Natural killer cell (primary cell): ENCODE measurements around the gene FHOD3. TPM values are rescaled to one million over a fixed set of nuclear protein-coding genes. Genes with fewer than 3 reads are reported as not detected.

ENCODE experiments used
- ATAC-seq, 3 donors: fragments of 150-1000 bp in 2 of 3; fragments of 200-7000 bp in 1 of 3; cut with Tn5 transposase; 1 replicate in 1 of 3; 2 replicates in 2 of 3; pipeline ENCODE4 v1.10.0; 2021; ENCODE audit warnings: mild to moderate bottlenecking in 2 of 3, moderate library complexity in 2 of 3
- DNase-seq, 2 donors: peaks; one replicate each; pipeline versions ENCODE4 v3.0.0 to v3.0.0-alpha.2; 2013 to 2021; ENCODE audit warnings: mixed read lengths in 1 of 2
- H3K27ac ChIP-seq: one replicate; pipeline ENCODE4 v1.5.1; 2013; ENCODE audit warnings: mild to moderate bottlenecking, low read length
- H3K27me3 ChIP-seq: one replicate; pipeline ENCODE4 v1.6.1; 2013; ENCODE audit warnings: low read length; ENCODE audit not compliant: control insufficient read depth, insufficient read depth
- H3K36me3 ChIP-seq: one replicate; pipeline ENCODE4 v1.6.1; 2013; ENCODE audit warnings: low read length; ENCODE audit not compliant: control insufficient read depth, insufficient read depth
- H3K4me1 ChIP-seq: one replicate; pipeline ENCODE4 v1.6.1; 2013; ENCODE audit warnings: low read length; ENCODE audit not compliant: control insufficient read depth, insufficient read depth
- H3K4me3 ChIP-seq: one replicate; pipeline ENCODE4 v1.5.1; 2013; ENCODE audit warnings: low read length
- H3K9me3 ChIP-seq: one replicate; pipeline ENCODE4 v1.6.1; 2013; ENCODE audit warnings: low read length; ENCODE audit not compliant: control insufficient read depth, insufficient read depth
- H3K27ac Mint-ChIP-seq, 2 donors: one replicate each; pipeline ENCODE4 v1.8.0; 2022; ENCODE audit warnings: mild to moderate bottlenecking in 2 of 2, mixed read lengths in 2 of 2, moderate library complexity in 1 of 2
- H3K27me3 Mint-ChIP-seq, 2 donors: one replicate each; pipeline ENCODE4 v1.8.0; 2022; ENCODE audit warnings: low read depth in 2 of 2, mixed read lengths in 2 of 2
- H3K36me3 Mint-ChIP-seq: one replicate; pipeline ENCODE4 v1.8.0; 2022; ENCODE audit warnings: mixed read lengths
- H3K4me1 Mint-ChIP-seq, 2 donors: one replicate each; pipeline ENCODE4 v1.8.0; 2022; ENCODE audit warnings: mixed read lengths in 2 of 2
- H3K4me3 Mint-ChIP-seq: one replicate; pipeline ENCODE4 v1.8.0; 2022; ENCODE audit warnings: mild to moderate bottlenecking, moderate library complexity, mixed read lengths
- H3K9me3 Mint-ChIP-seq, 2 donors: one replicate each; pipeline ENCODE4 v1.8.0; 2022; ENCODE audit warnings: mixed read lengths in 2 of 2
- WGBS: methylation state at CpG from one replicate; pipeline ENCODE4 v1.1.7; 2013; ENCODE audit warnings: missing lambda C conversion rate; ENCODE audit not compliant: insufficient coverage; 5-methylcytosine and 5-hydroxymethylcytosine counted together
- intact Hi-C: fragments of 100-400 bp; cut with micrococcal nuclease; formaldehyde crosslinking; loops from one replicate; pipeline ENCODE4 v1.14.2; 2022
- total RNA-seq, 4 donors: library from RNA; stranded (reverse); fragments of 120-200 nt in 1 of 4; gene quantifications; one replicate each; pipeline versions ENCODE4 v1.2.3 to v1.2.4, GENCODE V29; 2013 to 2022
- TF ChIP-seq, protein P1 (sequence below): fragments of 200-600 bp; IDR thresholded peaks from one replicate; pipeline ENCODE4 v1.8.0; 2022; ENCODE audit warnings: antibody characterized with exemption

Gene FHOD3
- total RNA-seq, 3 donors from 2014 or later (not counting 1 experiment from before 2014, with no cell fraction given): not detected

DNA sequence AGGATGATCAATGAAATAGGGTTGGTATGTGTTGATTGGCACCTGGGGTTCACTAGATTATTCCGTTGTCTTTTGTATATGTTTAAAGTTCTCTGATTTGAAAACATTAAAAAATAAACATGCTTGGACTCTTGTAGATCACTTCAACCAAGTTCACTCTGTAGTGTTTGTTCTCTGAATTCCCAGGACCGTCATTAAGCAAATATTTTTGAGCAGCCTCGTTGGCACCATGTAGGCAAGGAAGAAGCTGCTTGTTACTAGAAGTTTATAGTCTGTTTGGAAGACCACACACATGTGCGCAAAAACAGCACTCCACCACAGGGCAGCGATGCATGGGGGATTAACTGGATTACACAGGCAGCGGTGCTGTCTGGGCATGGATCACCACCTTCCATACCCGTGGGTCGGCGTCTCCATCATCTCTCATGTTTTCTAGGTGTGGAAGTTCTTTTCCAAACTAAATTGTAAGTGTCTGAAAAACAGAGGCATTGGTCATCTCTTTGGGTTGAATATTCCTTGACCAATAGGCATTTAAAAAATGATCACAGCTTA lies 212.2 kb downstream of the FHOD3 start:
- Histone ChIP-seq H3K4me1 (no peaks in the 10 kb centered on the region), H3K9me3 (no peaks in the 10 kb centered on the region), H3K27ac (no peak overlapping the region), H3K27me3 (no peaks in the 10 kb centered on the region), H3K36me3 (no peaks in the 10 kb centered on the region), H3K4me3 (no peak overlapping the region)
- Mint-ChIP-seq H3K27me3 (peaks cover 3 to 7% of the 10 kb centered on the region in 2 donors), H3K4me3 (no peak overlapping the region), H3K27ac (no peak overlapping the region), H3K4me1 (no peaks in the 10 kb centered on the region), H3K9me3 (no peaks in the 10 kb centered on the region), H3K36me3 (no peaks in the 10 kb centered on the region)
- ATAC-seq: no peak
- DNase-seq: no peak
- intact Hi-C loops: no loop called here
- TF ChIP-seq, protein P1, sequence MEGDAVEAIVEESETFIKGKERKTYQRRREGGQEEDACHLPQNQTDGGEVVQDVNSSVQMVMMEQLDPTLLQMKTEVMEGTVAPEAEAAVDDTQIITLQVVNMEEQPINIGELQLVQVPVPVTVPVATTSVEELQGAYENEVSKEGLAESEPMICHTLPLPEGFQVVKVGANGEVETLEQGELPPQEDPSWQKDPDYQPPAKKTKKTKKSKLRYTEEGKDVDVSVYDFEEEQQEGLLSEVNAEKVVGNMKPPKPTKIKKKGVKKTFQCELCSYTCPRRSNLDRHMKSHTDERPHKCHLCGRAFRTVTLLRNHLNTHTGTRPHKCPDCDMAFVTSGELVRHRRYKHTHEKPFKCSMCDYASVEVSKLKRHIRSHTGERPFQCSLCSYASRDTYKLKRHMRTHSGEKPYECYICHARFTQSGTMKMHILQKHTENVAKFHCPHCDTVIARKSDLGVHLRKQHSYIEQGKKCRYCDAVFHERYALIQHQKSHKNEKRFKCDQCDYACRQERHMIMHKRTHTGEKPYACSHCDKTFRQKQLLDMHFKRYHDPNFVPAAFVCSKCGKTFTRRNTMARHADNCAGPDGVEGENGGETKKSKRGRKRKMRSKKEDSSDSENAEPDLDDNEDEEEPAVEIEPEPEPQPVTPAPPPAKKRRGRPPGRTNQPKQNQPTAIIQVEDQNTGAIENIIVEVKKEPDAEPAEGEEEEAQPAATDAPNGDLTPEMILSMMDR: no peak
- WGBS: 91% methylated on average over 9 of the region's 9 CpGs

DNA sequence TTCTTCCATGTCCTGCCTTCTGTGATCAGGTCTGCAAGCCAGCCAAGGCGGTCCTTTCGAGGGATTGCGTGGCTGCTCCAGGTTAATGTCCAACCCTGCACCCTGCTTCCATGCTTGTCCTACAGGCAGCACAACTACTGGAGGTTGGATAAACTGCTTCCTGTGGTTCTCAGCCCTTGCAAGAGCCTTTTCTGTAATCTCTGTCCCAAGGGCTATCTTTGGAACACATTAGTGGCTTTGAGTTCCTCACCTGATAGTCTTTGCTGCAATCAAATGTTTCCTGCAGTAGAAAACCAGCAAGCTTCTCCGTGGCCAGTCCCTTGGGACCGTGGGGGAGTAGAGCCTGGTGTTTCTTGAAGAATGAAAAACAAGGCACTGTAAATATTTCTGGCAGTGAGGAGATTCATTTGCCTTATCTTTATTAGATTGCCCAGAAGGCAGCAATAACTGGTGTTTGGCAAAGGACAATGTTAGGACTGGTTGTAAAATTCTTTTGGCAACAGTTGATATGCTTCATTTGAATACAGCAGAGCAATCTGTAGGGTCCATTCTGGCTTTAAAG lies 214.4 kb downstream of the FHOD3 start:
- peaks cover 3 to 13% of the 10 kb centered on the region in 2 donors for H3K27me3 Mint-ChIP-seq
- DNase-seq (no peak), ATAC-seq (no peak)
- no peak overlapping the region for H3K4me3 Mint-ChIP-seq
- Histone ChIP-seq H3K27me3 (no peaks in the 10 kb centered on the region), H3K4me1 (no peaks in the 10 kb centered on the region), H3K4me3 (no peak overlapping the region), H3K36me3 (no peaks in the 10 kb centered on the region), H3K27ac (no peak overlapping the region), H3K9me3 (no peaks in the 10 kb centered on the region)
- H3K27ac Mint-ChIP-seq: no peak overlapping the region
- H3K36me3 Mint-ChIP-seq: no peaks in the 10 kb centered on the region
- no peaks in the 10 kb centered on the region for H3K4me1 Mint-ChIP-seq
- WGBS: 75% methylated on average over 5 of the region's 5 CpGs
- intact Hi-C loops: no loop called here
- TF ChIP-seq, protein P1: no peak
- H3K9me3 Mint-ChIP-seq: no peaks in the 10 kb centered on the region

DNA sequence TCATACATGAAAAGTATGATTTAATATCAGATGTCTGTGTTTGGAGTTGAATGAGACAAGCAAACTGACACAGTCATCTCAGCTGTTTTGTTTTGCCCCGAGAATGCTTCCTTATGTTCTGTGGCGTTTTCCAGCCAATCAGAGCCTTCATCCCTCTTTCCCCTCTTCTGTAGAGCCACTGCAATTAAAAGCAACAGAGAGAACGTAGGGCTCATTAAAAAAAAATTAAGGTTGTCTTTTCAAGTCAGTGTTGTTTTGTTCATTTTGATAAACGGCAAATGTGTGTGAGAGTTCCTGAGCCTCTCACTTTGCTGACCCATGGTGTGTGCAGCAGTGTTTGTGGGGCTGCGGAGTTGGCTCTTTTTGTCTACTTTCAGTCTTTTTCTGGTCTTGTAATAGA lies 216.0 kb downstream of the FHOD3 start:
- Mint-ChIP-seq H3K9me3 (no peaks in the 10 kb centered on the region), H3K27me3 (peaks cover 0 to 13% of the 10 kb centered on the region in 2 donors), H3K36me3 (no peaks in the 10 kb centered on the region), H3K4me1 (no peaks in the 10 kb centered on the region), H3K4me3 (no peak overlapping the region), H3K27ac (no peak overlapping the region)
- TF ChIP-seq, protein P1: no peak
- 62% methylated on average over 5 of the region's 5 CpGs for WGBS
- Histone ChIP-seq H3K27ac (no peak overlapping the region), H3K36me3 (no peaks in the 10 kb centered on the region), H3K4me1 (no peaks in the 10 kb centered on the region), H3K4me3 (no peak overlapping the region), H3K27me3 (no peaks in the 10 kb centered on the region), H3K9me3 (no peaks in the 10 kb centered on the region)
- ATAC-seq: no peak
- DNase-seq: no peak
- intact Hi-C loops: no loop called here

DNA sequence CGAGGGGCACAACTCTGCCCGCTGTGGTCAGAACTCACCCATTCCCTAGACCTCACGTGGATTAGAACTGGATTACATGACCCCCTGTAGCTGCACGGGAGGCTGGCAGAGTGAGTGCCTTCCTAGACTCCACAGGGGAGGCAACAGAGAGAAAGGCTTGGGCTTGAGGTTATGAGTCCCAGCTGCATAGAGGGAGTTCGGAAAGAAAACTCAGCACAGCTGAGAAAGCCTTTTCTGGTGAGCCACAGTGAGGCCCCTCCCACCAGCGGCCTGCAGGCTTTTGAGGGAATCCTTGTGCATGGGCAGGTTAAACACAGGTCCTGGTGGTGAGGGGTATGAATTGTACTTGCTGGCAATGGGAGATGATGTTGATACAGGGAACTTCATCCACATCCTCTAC lies 217.3 kb downstream of the FHOD3 start:
- no peaks in the 10 kb centered on the region for H3K9me3 ChIP-seq
- intact Hi-C loops: no loop called here
- DNase-seq (no peak), ATAC-seq (no peak)
- H3K4me1 Mint-ChIP-seq: no peaks in the 10 kb centered on the region
- WGBS: 86% methylated on average over 6 of the region's 6 CpGs
- no peak overlapping the region for H3K4me3 ChIP-seq
- no peaks in the 10 kb centered on the region for H3K36me3 Mint-ChIP-seq
- H3K27ac Mint-ChIP-seq: no peak overlapping the region
- no peaks in the 10 kb centered on the region for H3K4me1 ChIP-seq
- H3K27me3 Mint-ChIP-seq: peaks cover 0 to 13% of the 10 kb centered on the region in 2 donors
- H3K9me3 Mint-ChIP-seq: no peaks in the 10 kb centered on the region
- TF ChIP-seq, protein P1: no peak
- H3K27ac ChIP-seq: no peak overlapping the region
- H3K36me3 ChIP-seq: no peaks in the 10 kb centered on the region
- no peaks in the 10 kb centered on the region for H3K27me3 ChIP-seq
- no peak overlapping the region for H3K4me3 Mint-ChIP-seq
